H1 (cell line): ENCODE measurements around the gene CLDN3. TPM values are rescaled to one million over a fixed set of nuclear protein-coding genes. Genes with fewer than 3 reads are reported as not detected.

Experiments
- BRCA1 ChIP-seq: IDR thresholded peaks from 2 replicates; pipeline ENCODE4 v1.6.1; 2012; ENCODE audit warnings: low read depth, low read length, improper control_type of control experiment
- CHD1 ChIP-seq: IDR thresholded peaks from 2 replicates; pipeline ENCODE4 v1.6.1; 2012; ENCODE audit warnings: low read depth, low read length, improper control_type of control experiment
- CTBP2 ChIP-seq: IDR thresholded peaks from 2 replicates; pipeline ENCODE4 v1.7.0; 2011; ENCODE audit warnings: borderline replicate concordance, mild to moderate bottlenecking, moderate library complexity, mixed read lengths, low read length; ENCODE audit not compliant: insufficient read depth, insufficient read length
- EP300 ChIP-seq, 2 experiments: IDR thresholded peaks; 1 replicate in 1 of 2; 2 replicates in 1 of 2; pipeline ENCODE4 v1.6.1; 2011 to 2012; ENCODE audit warnings: low read depth in 2 of 2, low read length in 2 of 2, mild to moderate bottlenecking in 2 of 2, borderline replicate concordance in 1 of 2, inconsistent platforms in 1 of 2, moderate library complexity in 1 of 2
- EZH2 ChIP-seq: fragments of 200-600 bp; sonication (generic); IDR thresholded peaks from 2 replicates; pipeline ENCODE4 v1.7.1; 2012; ENCODE audit warnings: low read depth, mild to moderate bottlenecking, moderate library complexity, low read length, inconsistent platforms; ENCODE audit not compliant: severe bottlenecking
- GABPA ChIP-seq: IDR thresholded peaks from 2 replicates; pipeline ENCODE4 v1.6.1; 2011; ENCODE audit warnings: mild to moderate bottlenecking, low read length, moderate library complexity, borderline replicate concordance; ENCODE audit not compliant: insufficient read depth
- GTF2F1 ChIP-seq: IDR thresholded peaks from 2 replicates; pipeline ENCODE4 v1.6.1; 2012; ENCODE audit warnings: low read depth, low read length, improper control_type of control experiment, borderline replicate concordance
- HDAC6 ChIP-seq: IDR thresholded peaks from one replicate; pipeline ENCODE4 v1.7.1; 2012; ENCODE audit warnings: low read depth, mild to moderate bottlenecking, inconsistent platforms, low read length, moderate library complexity
- KDM4A ChIP-seq: IDR thresholded peaks from one replicate; pipeline ENCODE4 v1.7.1; 2012; ENCODE audit warnings: low read depth, mild to moderate bottlenecking, moderate library complexity, low read length, inconsistent platforms; ENCODE audit not compliant: severe bottlenecking
- POLR2A ChIP-seq, 2 experiments: IDR thresholded peaks; 1 replicate in 1 of 2; 2 replicates in 1 of 2; pipeline ENCODE4 v1.6.1; 2011; ENCODE audit warnings: low read depth in 2 of 2, low read length in 2 of 2, mild to moderate bottlenecking in 2 of 2; ENCODE audit errors: control extremely low read depth in 1 of 2
- POLR2AphosphoS5 ChIP-seq: IDR thresholded peaks from 2 replicates; pipeline ENCODE4 v1.6.1; 2011; ENCODE audit warnings: low read depth, low read length
- RFX5 ChIP-seq: IDR thresholded peaks from 2 replicates; pipeline ENCODE4 v1.6.1; 2011; ENCODE audit warnings: low read depth, low read length, improper control_type of control experiment, borderline replicate concordance
- SAP30 ChIP-seq: fragments of 300-600 bp; sonication (generic); IDR thresholded peaks from 2 replicates; pipeline ENCODE4 v1.7.1; 2012; ENCODE audit warnings: low read length, moderate library complexity, mild to moderate bottlenecking, inconsistent platforms; ENCODE audit not compliant: insufficient read depth, insufficient replicate concordance
- SIN3A ChIP-seq, 2 experiments: IDR thresholded peaks in 1 of 2; conservative IDR thresholded peaks in 1 of 2; 2 replicates each; pipeline ENCODE4 v1.6.1; 2011 to 2012; ENCODE audit warnings: low read length in 2 of 2, improper control_type of control experiment in 1 of 2, low read depth in 1 of 2, mild to moderate bottlenecking in 1 of 2
- SIRT6 ChIP-seq: IDR thresholded peaks from one replicate; pipeline ENCODE4 v1.7.1; 2012; ENCODE audit warnings: low read length, inconsistent platforms
- SIX5 ChIP-seq: IDR thresholded peaks from 2 replicates; pipeline ENCODE4 v1.6.1; 2011; ENCODE audit warnings: mild to moderate bottlenecking, low read depth, low read length
- SP2 ChIP-seq: IDR thresholded peaks from 2 replicates; pipeline ENCODE4 v1.6.1; 2012; ENCODE audit warnings: mild to moderate bottlenecking, low read length, inconsistent platforms
- SRF ChIP-seq: IDR thresholded peaks from 2 replicates; pipeline ENCODE4 v1.6.1; 2011; ENCODE audit warnings: mild to moderate bottlenecking, low read depth, low read length, moderate library complexity
- TAF7 ChIP-seq: optimal IDR thresholded peaks from 2 replicates; pipeline ENCODE3; 2011; ENCODE audit warnings: low read depth, mild to moderate bottlenecking, inconsistent platforms, low read length, moderate library complexity, borderline replicate concordance
- TBP ChIP-seq: IDR thresholded peaks from 2 replicates; pipeline ENCODE4 v1.6.1; 2011; ENCODE audit warnings: low read depth, low read length, improper control_type of control experiment
- TCF12 ChIP-seq: IDR thresholded peaks from 2 replicates; pipeline ENCODE4 v1.6.1; 2011; ENCODE audit warnings: low read depth, mild to moderate bottlenecking, low read length
- ZNF274 ChIP-seq: IDR thresholded peaks from 2 replicates; pipeline ENCODE4 v1.7.0; 2012; ENCODE audit warnings: low read length, borderline replicate concordance; ENCODE audit errors: extremely low read depth
- polyA plus RNA-seq, 7 experiments: library from polyadenylated mRNA; depleted of rRNA in 3 of 7; stranded (reverse) in 5 of 7; unstranded in 2 of 7; fragments of >200 nt in 5 of 7; fragments of 200-250 nt in 2 of 7; gene quantifications; 1 replicate in 5 of 7; 2 replicates in 1 of 7; 4 replicates in 1 of 7; pipeline versions ENCODE4 v1.2.1 to v1.2.3, GENCODE V29; 2011 to 2013; ENCODE audit warnings: missing spikeins in 2 of 7, mixed read lengths in 2 of 7
- total RNA-seq: library from RNA; stranded (reverse); fragmentation: NEBNext Ultra II Directional; extraction: Animal tissue kit (Norgen Biotek cat#: 25700); gene quantifications from 2 replicates; pipeline ENCODE4 v1.2.1, GENCODE V29; 2021
- TF ChIP-seq, protein P1 (sequence below): IDR thresholded peaks from 2 replicates; pipeline ENCODE4 v1.6.1; 2012; ENCODE audit warnings: inconsistent platforms

CLDN3 gene
- total and polyA plus RNA-seq, 2 of the 8 experiments (the other 6 are each of a cell fraction or from before 2014, with no cell fraction given), result 19.1 to 65.2 TPM

DNA sequence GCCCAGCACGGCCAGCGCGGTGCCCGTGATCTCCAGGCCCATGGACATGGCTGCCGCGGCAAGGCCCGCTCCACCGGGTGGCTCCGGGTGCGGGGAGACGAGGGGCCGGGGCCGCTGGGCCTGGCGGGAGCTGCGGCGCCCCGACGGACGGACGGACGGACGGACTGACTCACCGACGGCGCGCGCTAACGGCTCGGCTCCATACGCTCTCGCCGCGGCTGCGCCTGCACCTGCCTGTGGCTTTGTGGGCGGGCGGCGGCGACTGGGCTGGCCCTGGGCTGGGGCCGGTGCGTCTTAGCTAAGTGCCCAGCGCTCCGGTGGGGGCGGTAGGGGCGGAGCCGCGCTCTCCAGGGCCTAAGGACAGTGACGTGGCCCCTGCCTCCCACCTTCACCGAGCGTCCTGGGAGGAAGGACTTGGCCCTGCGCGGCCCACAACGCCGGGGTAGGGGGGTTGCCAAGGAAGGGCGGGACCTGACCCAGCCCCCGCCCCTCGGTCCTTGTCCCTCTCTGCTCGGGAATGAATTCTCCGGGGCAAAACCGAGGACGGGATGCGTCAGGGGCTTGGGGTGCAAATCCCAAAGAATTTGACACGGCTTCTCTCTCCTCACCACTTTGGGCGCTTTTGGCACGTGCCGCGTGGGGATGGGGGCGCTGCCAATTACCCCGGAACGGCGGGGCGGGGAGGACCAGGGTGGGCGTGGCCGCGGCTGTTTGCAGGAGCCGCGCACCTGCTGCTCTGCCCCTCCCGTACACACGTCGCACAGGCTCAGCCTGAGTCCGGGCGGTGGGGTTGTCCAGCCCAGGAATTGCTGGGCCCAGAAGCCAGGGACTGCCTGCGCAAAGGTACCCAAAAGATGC, at the start of gene CLDN3 (continued):
- no peak for TF ChIP-seq SP2
- TF ChIP-seq CHD1, result no peak
- TF ChIP-seq RFX5, result no peak
- TF ChIP-seq TBP, result peak; percentile 82
- peak; percentile 80 for TF ChIP-seq POLR2AphosphoS5
- 0 out of 2 replicates have a peak, but pooled peaks have one; percentile 20 for TF ChIP-seq GABPA
- TF ChIP-seq EZH2, result no peak
- peak in 1 of 2 experiments; percentile 50; a peak in 1 of 3 replicates for TF ChIP-seq EP300 (IDR thresholded peaks at IDR 0.05; ENCODE audit: borderline replicate concordance in 1 of 2, low read depth in 2 of 2, low read length in 2 of 2)
- TF ChIP-seq SIX5, result no peak
- 0 out of 2 replicates have a peak, but pooled peaks have one; percentile 39 for TF ChIP-seq TCF12
- TF ChIP-seq SRF, result no peak
- no peak for TF ChIP-seq CTBP2
- TF ChIP-seq SIRT6, result no peak
- TF ChIP-seq, protein P1, sequence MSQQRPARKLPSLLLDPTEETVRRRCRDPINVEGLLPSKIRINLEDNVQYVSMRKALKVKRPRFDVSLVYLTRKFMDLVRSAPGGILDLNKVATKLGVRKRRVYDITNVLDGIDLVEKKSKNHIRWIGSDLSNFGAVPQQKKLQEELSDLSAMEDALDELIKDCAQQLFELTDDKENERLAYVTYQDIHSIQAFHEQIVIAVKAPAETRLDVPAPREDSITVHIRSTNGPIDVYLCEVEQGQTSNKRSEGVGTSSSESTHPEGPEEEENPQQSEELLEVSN, result peak; percentile 35; the same call in 1 of the 2 replicates
- TF ChIP-seq HDAC6, result no peak
- TF ChIP-seq SIN3A (conservative IDR thresholded peaks at IDR 0.05 in 1 of 2, IDR thresholded peaks at IDR 0.05 in 1 of 2; ENCODE audit: low read depth in 1 of 2, low read length in 2 of 2), result no peak
- TF ChIP-seq ZNF274, result no peak
- TF ChIP-seq KDM4A, result peak; percentile 46
- TF ChIP-seq SAP30, result no peak
- TF ChIP-seq POLR2A (IDR thresholded peaks at IDR 0.05; ENCODE audit: control extremely low read depth in 1 of 2, low read depth in 2 of 2, low read length in 2 of 2), result peak in 1 of 2 experiments; percentile 76; a peak in 2 of 3 replicates
- TF ChIP-seq TAF7, result peak; percentile 75
- no peak for TF ChIP-seq BRCA1
- no peak for TF ChIP-seq GTF2F1
